Nephron (organoid): ENCODE measurements around the gene APCS.

Experiments used
- H3K27ac Mint-ChIP-seq, 3 experiments: 2 replicates each; pipeline ENCODE4 v1.8.0; 2020; ENCODE audit warnings: mixed read lengths in 3 of 3, mild to moderate bottlenecking in 2 of 3, moderate library complexity in 1 of 3
- H3K27me3 Mint-ChIP-seq: 2 replicates; pipeline ENCODE4 v1.8.0; 2021; ENCODE audit warnings: low read depth, mild to moderate bottlenecking, moderate library complexity, mixed read lengths
- H3K36me3 Mint-ChIP-seq: 2 replicates; pipeline ENCODE4 v1.8.0; 2020; ENCODE audit warnings: low read depth, mixed read lengths
- H3K4me1 Mint-ChIP-seq: 2 replicates; pipeline ENCODE4 v1.8.0; 2020; ENCODE audit warnings: mixed read lengths
- H3K4me3 Mint-ChIP-seq, 3 experiments: 2 replicates each; pipeline ENCODE4 v1.8.0; 2020; ENCODE audit warnings: mild to moderate bottlenecking in 3 of 3, mixed read lengths in 3 of 3, moderate library complexity in 2 of 3
- H3K9me3 Mint-ChIP-seq: 2 replicates; pipeline ENCODE4 v1.8.0; 2020; ENCODE audit warnings: mixed read lengths
- CTCF ChIP-seq, 3 experiments: fragments of 200-600 bp; sonication (generic); IDR thresholded peaks; one replicate each; pipeline ENCODE4 v1.5.0; 2021; ENCODE audit warnings: antibody characterized with exemption in 3 of 3; ENCODE audit not compliant: unreplicated experiment in 3 of 3

Gene APCS

GRCh38 chr1:159591981-159592380 is 4.4 kb downstream of the APCS start:
- TF ChIP-seq CTCF (IDR thresholded peaks at IDR 0.05; ENCODE audit: unreplicated experiment in 3 of 3), result no peak
- no peak overlapping the region for H3K27ac Mint-ChIP-seq

GRCh38 chr1:159594625-159595405 is 7.2 kb downstream of the APCS start:
- H3K4me1 Mint-ChIP-seq, result no peaks in the 10 kb centered on the region
- no peak overlapping the region for H3K4me3 Mint-ChIP-seq
- no peak for TF ChIP-seq CTCF (IDR thresholded peaks at IDR 0.05; ENCODE audit: unreplicated experiment in 3 of 3)

More at GRCh38 chr1:159591981-159592380, 4.4 kb downstream of the APCS start:
- Mint-ChIP-seq H3K27me3 (no peaks in the 10 kb centered on the region), H3K4me1 (no peaks in the 10 kb centered on the region), H3K36me3 (no peaks in the 10 kb centered on the region), H3K9me3 (no peaks in the 10 kb centered on the region), H3K4me3 (no peak overlapping the region)

GRCh38 chr1:159598196-159598595 is 10.6 kb downstream of the APCS start:
- no peak overlapping the region for H3K4me3 Mint-ChIP-seq
- H3K9me3 Mint-ChIP-seq, result peaks cover 6% of the 10 kb centered on the region
- TF ChIP-seq CTCF (IDR thresholded peaks at IDR 0.05; ENCODE audit: unreplicated experiment in 3 of 3), result no peak
- no peaks in the 10 kb centered on the region for H3K4me1 Mint-ChIP-seq
- H3K36me3 Mint-ChIP-seq, result no peaks in the 10 kb centered on the region
- H3K27me3 Mint-ChIP-seq, result no peaks in the 10 kb centered on the region
- H3K27ac Mint-ChIP-seq, result no peak overlapping the region

More at GRCh38 chr1:159594625-159595405, 7.2 kb downstream of the APCS start:
- no peaks in the 10 kb centered on the region for H3K27me3 Mint-ChIP-seq
- no peak overlapping the region for H3K27ac Mint-ChIP-seq
- H3K9me3 Mint-ChIP-seq, result no peaks in the 10 kb centered on the region
- no peaks in the 10 kb centered on the region for H3K36me3 Mint-ChIP-seq

GRCh38 chr1:159600894-159601293 is 13.3 kb downstream of the APCS start:
- H3K9me3 Mint-ChIP-seq, result peaks cover 6% of the 10 kb centered on the region
- no peaks in the 10 kb centered on the region for H3K36me3 Mint-ChIP-seq
- H3K4me3 Mint-ChIP-seq, result no peak overlapping the region
- no peaks in the 10 kb centered on the region for H3K4me1 Mint-ChIP-seq
- TF ChIP-seq CTCF (IDR thresholded peaks at IDR 0.05; ENCODE audit: unreplicated experiment in 3 of 3), result no peak
- no peak overlapping the region for H3K27ac Mint-ChIP-seq
- no peaks in the 10 kb centered on the region for H3K27me3 Mint-ChIP-seq

- Mint-ChIP-seq H3K4me1 (no peaks in the 10 kb centered on the region), H3K36me3 (no peaks in the 10 kb centered on the region), H3K27ac (no peak overlapping the region), H3K27me3 (no peaks in the 10 kb centered on the region), H3K4me3 (no peak overlapping the region), H3K9me3 (peaks cover 6% of the 10 kb centered on the region)
- no peak for TF ChIP-seq CTCF (IDR thresholded peaks at IDR 0.05; ENCODE audit: unreplicated experiment in 3 of 3)
Measured at GRCh38 chr1:159602501-159602999, 14.9 kb downstream of the APCS start.
